ENCODE data around the gene SLIT3.

The SLIT3 gene

DNA sequence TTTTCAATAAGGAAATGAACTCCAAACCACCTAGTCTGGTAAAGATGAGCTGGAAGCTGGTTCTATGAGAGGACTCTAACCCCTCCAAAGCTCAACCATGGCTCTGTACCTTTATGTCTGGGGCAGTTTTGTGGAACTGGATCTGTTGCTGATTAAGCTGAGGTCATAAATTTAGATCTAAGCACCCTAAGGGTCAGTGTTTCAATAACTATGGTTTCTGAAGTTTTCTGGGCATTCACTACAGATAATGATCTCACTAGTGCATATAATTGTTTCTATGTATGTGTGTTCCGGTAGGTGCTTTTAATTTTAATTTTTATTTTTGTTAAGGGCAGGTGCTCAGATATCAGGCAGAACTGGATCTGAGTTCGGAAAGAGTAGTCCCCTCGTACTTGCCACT is 463.1 kb downstream of the SLIT3 start:
- Histone ChIP-seq H3K9me3 (ENCODE audit: low read depth, low read length) (no peaks in the 10 kb centered on the region), H3K27ac (no peak overlapping the region), H3K36me3 (ENCODE audit: insufficient read depth, low read length) (no peaks in the 10 kb centered on the region), H3K9ac (ENCODE audit: insufficient read length) (no peak overlapping the region), H3K4me3 (no peak overlapping the region)
- DNase-seq (ENCODE audit: low read depth, low spot score) = no peak
- no peak for TF ChIP-seq POLR2AphosphoS5 (IDR thresholded peaks at IDR 0.05; ENCODE audit: borderline replicate concordance, low read depth, low read length)
- no peak for TF ChIP-seq EZH2 (IDR thresholded peaks at IDR 0.05)
- no peak for TF ChIP-seq FOXP2 (optimal IDR thresholded peaks at IDR 0.05; ENCODE audit: control extremely low read depth, extremely low read length, insufficient read depth)

DNA sequence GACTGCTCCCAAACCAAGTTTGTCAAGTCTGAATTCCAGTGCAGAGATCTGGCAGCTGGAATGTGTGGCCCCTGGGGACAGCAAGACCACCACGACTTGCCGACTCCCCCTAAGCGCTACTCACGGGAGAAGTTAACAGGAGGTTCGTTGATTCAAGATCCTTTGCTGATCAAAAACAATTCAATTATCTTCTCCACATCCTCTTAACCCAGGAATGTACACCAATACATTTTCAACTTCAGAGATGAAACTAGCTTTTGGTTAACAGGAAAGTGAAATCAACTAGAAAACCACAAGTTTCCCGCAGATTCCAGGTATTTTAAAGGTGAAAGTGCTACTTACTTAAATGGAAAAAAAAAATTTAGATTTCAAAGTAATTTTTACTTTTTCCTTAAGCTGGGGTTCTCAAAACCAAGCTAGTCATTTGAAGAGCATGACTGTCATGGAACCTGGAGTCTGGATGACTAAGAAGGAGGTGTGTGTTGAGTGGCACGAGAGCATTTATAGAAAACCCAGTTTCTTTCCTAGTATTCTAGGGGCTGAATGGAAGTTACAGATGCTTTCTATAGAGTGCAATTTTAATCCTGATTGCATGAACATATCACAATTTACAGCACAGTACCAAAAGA is 464.2 kb downstream of the SLIT3 start:
- DNase-seq (ENCODE audit: low read depth, low spot score) = no peak
- TF ChIP-seq POLR2AphosphoS5 (IDR thresholded peaks at IDR 0.05; ENCODE audit: borderline replicate concordance, low read depth, low read length) (no peak), FOXP2 (optimal IDR thresholded peaks at IDR 0.05; ENCODE audit: control extremely low read depth, extremely low read length, insufficient read depth) (no peak), EZH2 (IDR thresholded peaks at IDR 0.05) (no peak)
- Histone ChIP-seq H3K9me3 (ENCODE audit: low read depth, low read length) (no peaks in the 10 kb centered on the region), H3K27ac (no peak overlapping the region), H3K9ac (ENCODE audit: insufficient read length) (no peak overlapping the region), H3K36me3 (ENCODE audit: insufficient read depth, low read length) (no peaks in the 10 kb centered on the region), H3K4me3 (no peak overlapping the region)

DNA sequence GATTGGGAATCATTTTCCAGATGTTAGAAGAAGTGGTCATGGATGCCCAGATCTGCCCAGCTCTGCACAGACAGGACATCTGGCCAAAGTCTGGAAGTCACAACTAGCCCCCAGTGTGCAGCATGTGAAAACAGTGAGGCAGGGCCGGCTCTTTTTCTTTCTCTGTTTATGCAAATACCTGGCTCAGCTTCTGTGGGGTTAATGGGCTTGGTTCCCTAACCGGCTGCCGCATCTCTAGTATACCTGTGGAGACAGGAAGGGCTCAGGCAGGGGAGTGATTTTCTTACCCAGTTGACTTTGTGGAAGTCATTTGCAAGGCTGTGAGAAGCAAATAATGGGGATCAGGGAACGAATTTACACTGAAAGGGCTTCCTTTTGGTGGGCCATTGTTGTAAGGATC is 467.0 kb downstream of the SLIT3 start:
- Histone ChIP-seq H3K27ac (no peak overlapping the region), H3K9ac (ENCODE audit: insufficient read length) (no peak overlapping the region), H3K4me3 (no peak overlapping the region), H3K36me3 (ENCODE audit: insufficient read depth, low read length) (no peaks in the 10 kb centered on the region), H3K9me3 (ENCODE audit: low read depth, low read length) (no peaks in the 10 kb centered on the region)
- DNase-seq (ENCODE audit: low read depth, low spot score) = no peak
- TF ChIP-seq EZH2 (IDR thresholded peaks at IDR 0.05) = no peak
- no peak for TF ChIP-seq FOXP2 (optimal IDR thresholded peaks at IDR 0.05; ENCODE audit: control extremely low read depth, extremely low read length, insufficient read depth)
- TF ChIP-seq POLR2AphosphoS5 (IDR thresholded peaks at IDR 0.05; ENCODE audit: borderline replicate concordance, low read depth, low read length) = no peak

DNA sequence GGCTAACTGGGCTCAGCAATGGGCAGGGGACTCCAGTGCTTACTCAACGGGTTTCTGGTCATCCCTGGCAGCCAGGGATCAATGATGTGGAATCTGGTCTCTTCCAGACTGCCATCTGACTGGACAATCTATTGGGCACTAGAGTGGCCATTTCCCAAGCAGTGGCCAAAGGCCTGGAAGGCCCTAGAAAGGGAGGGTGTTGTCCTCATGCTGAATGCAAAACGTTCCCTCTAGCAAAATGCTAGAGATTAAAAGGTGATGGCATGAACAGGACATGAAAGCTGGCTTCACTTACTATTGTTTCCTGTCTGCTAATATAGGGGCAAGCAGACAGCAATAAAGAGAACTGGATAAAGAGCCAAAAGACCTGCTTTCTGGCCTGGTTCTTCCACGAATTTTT is 467.6 kb downstream of the SLIT3 start:
- no peak for DNase-seq (ENCODE audit: low read depth, low spot score)
- H3K36me3 ChIP-seq (ENCODE audit: insufficient read depth, low read length) = no peaks in the 10 kb centered on the region
- H3K4me3 ChIP-seq = no peak overlapping the region
- no peaks in the 10 kb centered on the region for H3K9me3 ChIP-seq (ENCODE audit: low read depth, low read length)
- H3K27ac ChIP-seq = no peak overlapping the region
- TF ChIP-seq FOXP2 (optimal IDR thresholded peaks at IDR 0.05; ENCODE audit: control extremely low read depth, extremely low read length, insufficient read depth) (no peak), EZH2 (IDR thresholded peaks at IDR 0.05) (no peak), POLR2AphosphoS5 (IDR thresholded peaks at IDR 0.05; ENCODE audit: borderline replicate concordance, low read depth, low read length) (no peak)
- no peak overlapping the region for H3K9ac ChIP-seq (ENCODE audit: insufficient read length)

DNA sequence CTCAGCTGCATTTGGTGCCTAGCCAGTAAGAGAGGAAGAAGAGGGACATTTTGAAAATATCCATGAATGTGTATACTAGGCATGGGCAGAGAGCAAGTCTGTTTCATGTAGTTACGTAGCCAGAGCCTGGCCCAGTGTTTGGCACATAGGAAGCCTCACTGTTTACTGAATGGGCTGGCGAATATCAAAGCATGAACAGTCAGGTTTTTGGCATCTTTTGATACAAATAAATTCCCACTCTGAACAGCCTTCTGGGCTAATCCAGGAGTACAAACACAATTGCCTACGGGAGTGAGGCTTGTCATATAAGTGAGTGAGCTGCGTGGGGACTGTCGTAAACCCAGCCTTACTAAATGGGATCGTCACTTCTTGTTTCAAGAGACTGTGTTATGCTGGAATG is 468.6 kb downstream of the SLIT3 start:
- H3K4me3 ChIP-seq = no peak overlapping the region
- TF ChIP-seq FOXP2 (optimal IDR thresholded peaks at IDR 0.05; ENCODE audit: control extremely low read depth, extremely low read length, insufficient read depth) (no peak), POLR2AphosphoS5 (IDR thresholded peaks at IDR 0.05; ENCODE audit: borderline replicate concordance, low read depth, low read length) (no peak), EZH2 (IDR thresholded peaks at IDR 0.05) (no peak)
- H3K27ac ChIP-seq = no peak overlapping the region
- H3K9ac ChIP-seq (ENCODE audit: insufficient read length) = no peak overlapping the region
- H3K36me3 ChIP-seq (ENCODE audit: insufficient read depth, low read length) = no peaks in the 10 kb centered on the region
- H3K9me3 ChIP-seq (ENCODE audit: low read depth, low read length) = no peaks in the 10 kb centered on the region
- DNase-seq (ENCODE audit: low read depth, low spot score) = no peak

DNA sequence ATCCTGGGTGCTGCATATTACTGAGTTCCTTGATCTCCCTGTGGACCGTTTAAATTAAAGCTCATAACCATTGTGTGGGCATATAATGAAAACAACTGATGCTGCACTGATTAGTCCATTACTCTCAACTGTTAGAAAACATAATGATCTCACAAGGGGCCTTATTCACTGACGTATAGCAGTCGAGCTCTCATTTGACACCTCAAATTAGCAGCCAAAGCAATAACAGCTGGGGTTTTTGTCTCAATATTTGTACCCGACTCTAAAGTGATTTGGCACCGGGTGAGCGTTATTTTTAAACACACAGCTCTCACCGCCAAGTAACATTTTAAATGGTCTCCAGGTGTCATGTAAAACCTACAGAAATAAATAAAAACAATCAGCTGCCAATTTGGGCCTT is 469.6 kb downstream of the SLIT3 start:
- DNase-seq (ENCODE audit: low read depth, low spot score) = no peak
- Histone ChIP-seq H3K27ac (no peak overlapping the region), H3K4me3 (no peak overlapping the region), H3K9me3 (ENCODE audit: low read depth, low read length) (no peaks in the 10 kb centered on the region), H3K36me3 (ENCODE audit: insufficient read depth, low read length) (no peaks in the 10 kb centered on the region), H3K9ac (ENCODE audit: insufficient read length) (no peak overlapping the region)
- no peak for TF ChIP-seq FOXP2 (optimal IDR thresholded peaks at IDR 0.05; ENCODE audit: control extremely low read depth, extremely low read length, insufficient read depth)
- TF ChIP-seq POLR2AphosphoS5 (IDR thresholded peaks at IDR 0.05; ENCODE audit: borderline replicate concordance, low read depth, low read length) = no peak

DNA sequence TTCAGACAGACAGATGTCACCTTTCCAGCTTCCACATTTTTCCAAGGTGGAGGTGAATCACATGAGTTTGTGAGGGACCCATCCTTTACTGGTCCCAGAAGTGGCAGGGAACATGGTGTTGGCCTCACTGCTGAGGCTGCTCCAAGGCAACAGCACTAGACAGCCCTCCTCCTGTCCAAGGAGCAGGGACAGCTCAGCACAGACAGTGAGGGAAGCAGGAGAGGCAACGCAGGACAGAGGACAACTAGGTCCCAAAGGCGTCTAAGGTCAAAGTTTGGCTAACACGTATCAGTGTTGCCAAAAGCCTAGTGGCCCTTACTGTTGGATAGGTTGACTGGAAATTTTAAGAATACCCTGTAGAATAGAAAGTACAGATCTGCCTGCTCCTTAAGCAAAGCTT is 470.1 kb downstream of the SLIT3 start:
- DNase-seq (ENCODE audit: low read depth, low spot score) = no peak
- no peak for TF ChIP-seq FOXP2 (optimal IDR thresholded peaks at IDR 0.05; ENCODE audit: control extremely low read depth, extremely low read length, insufficient read depth)
- TF ChIP-seq EZH2 (IDR thresholded peaks at IDR 0.05) = no peak
- no peak for TF ChIP-seq POLR2AphosphoS5 (IDR thresholded peaks at IDR 0.05; ENCODE audit: borderline replicate concordance, low read depth, low read length)
- Histone ChIP-seq H3K9ac (ENCODE audit: insufficient read length) (no peak overlapping the region), H3K4me3 (no peak overlapping the region), H3K27ac (no peak overlapping the region), H3K9me3 (ENCODE audit: low read depth, low read length) (no peaks in the 10 kb centered on the region), H3K36me3 (ENCODE audit: insufficient read depth, low read length) (no peaks in the 10 kb centered on the region)

DNA sequence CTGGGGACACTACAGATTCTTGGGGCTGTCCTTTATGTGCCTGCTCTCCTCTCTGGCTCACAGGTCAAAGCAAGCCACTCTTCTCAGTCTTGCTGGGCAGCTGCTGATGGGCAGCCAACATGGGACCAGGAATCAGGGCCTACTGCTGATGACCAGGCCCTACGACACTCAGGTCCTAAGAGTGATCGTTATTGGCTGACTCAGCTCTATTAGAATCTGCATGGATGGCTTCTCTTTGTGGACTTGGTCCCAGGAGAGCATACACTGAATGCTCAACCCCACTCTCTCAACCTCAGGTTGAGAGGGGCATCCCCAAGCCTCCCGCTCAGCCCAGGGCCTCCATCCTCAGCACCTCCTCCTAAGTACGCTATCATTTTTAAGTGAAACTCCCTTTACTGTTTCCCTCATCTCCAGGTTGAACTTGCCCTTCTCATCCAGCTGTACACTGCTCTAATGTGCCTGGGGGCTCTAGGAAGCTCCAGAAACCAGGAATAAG is 471.0 kb downstream of the SLIT3 start:
- Histone ChIP-seq H3K36me3 (ENCODE audit: insufficient read depth, low read length) (no peaks in the 10 kb centered on the region), H3K27ac (no peak overlapping the region), H3K9ac (ENCODE audit: insufficient read length) (no peak overlapping the region), H3K4me3 (no peak overlapping the region), H3K9me3 (ENCODE audit: low read depth, low read length) (no peaks in the 10 kb centered on the region)
- no peak for DNase-seq (ENCODE audit: low read depth, low spot score)
- no peak for TF ChIP-seq EZH2 (IDR thresholded peaks at IDR 0.05)
- no peak for TF ChIP-seq POLR2AphosphoS5 (IDR thresholded peaks at IDR 0.05; ENCODE audit: borderline replicate concordance, low read depth, low read length)
- no peak for TF ChIP-seq FOXP2 (optimal IDR thresholded peaks at IDR 0.05; ENCODE audit: control extremely low read depth, extremely low read length, insufficient read depth)

DNA sequence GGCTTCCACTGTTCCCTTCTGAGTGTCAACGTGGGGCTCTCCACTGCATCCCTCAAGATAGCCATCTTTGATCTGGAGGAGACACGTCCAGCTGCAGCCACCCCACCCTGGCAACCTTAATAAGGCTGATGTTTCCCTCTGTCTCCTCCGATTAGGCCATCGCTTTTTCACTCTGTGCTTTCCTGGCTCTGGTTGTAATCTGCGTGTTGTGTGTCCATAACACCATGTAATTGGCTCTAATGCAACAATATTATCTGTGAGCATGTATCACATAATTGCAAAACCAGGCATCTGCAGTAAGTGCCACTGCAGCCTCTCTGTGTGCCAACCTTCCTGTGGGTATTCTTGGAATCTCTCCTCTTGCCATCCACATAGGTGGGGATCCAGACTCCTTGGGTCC is 471.9 kb downstream of the SLIT3 start:
- Histone ChIP-seq H3K36me3 (ENCODE audit: insufficient read depth, low read length) (no peaks in the 10 kb centered on the region), H3K9me3 (ENCODE audit: low read depth, low read length) (no peaks in the 10 kb centered on the region), H3K27ac (no peak overlapping the region), H3K9ac (ENCODE audit: insufficient read length) (no peak overlapping the region), H3K4me3 (no peak overlapping the region)
- DNase-seq (ENCODE audit: low read depth, low spot score) = no peak
- TF ChIP-seq POLR2AphosphoS5 (IDR thresholded peaks at IDR 0.05; ENCODE audit: borderline replicate concordance, low read depth, low read length) (no peak), EZH2 (IDR thresholded peaks at IDR 0.05) (no peak), FOXP2 (optimal IDR thresholded peaks at IDR 0.05; ENCODE audit: control extremely low read depth, extremely low read length, insufficient read depth) (no peak)

All from SK-N-MC (cell line).